H9 (cell line): ENCODE measurements around the gene CDH24. TPM values are rescaled to one million over a fixed set of nuclear protein-coding genes. Genes with fewer than 3 reads are reported as not detected.

Source experiments
- DNase-seq: peaks from one replicate; pipeline ENCODE4 v3.0.0-alpha.2; 2017
- H2AFZ ChIP-seq: one replicate; pipeline ENCODE4 v1.6.1; 2013; ENCODE audit warnings: mild to moderate bottlenecking, low read length, control low read depth, moderate library complexity
- H2AK5ac ChIP-seq: 2 replicates; pipeline ENCODE4 v1.6.1; 2013; ENCODE audit warnings: low read length, control low read depth, mixed read lengths; ENCODE audit not compliant: insufficient read length
- H2BK120ac ChIP-seq: one replicate; pipeline ENCODE4 v1.6.1; 2013; ENCODE audit warnings: low read depth, mild to moderate bottlenecking, low read length, control low read depth, inconsistent platforms; ENCODE audit not compliant: poor library complexity, severe bottlenecking
- H2BK12ac ChIP-seq: 2 replicates; pipeline ENCODE4 v1.6.1; 2013; ENCODE audit warnings: low read length, control low read depth, mixed read lengths, low read depth; ENCODE audit not compliant: insufficient read length
- H2BK15ac ChIP-seq: 2 replicates; pipeline ENCODE4 v1.6.1; 2013; ENCODE audit warnings: low read depth, low read length, control low read depth
- H2BK20ac ChIP-seq: one replicate; pipeline ENCODE4 v1.6.1; 2013; ENCODE audit warnings: low read depth, mild to moderate bottlenecking, low read length, control low read depth, inconsistent platforms; ENCODE audit not compliant: poor library complexity, severe bottlenecking
- H2BK5ac ChIP-seq: 2 replicates; pipeline ENCODE4 v1.6.1; 2013; ENCODE audit warnings: low read length, control low read depth, mixed read lengths; ENCODE audit not compliant: insufficient read length
- H3K14ac ChIP-seq: 2 replicates; pipeline ENCODE4 v1.6.1; 2013; ENCODE audit warnings: low read length, control low read depth; ENCODE audit not compliant: insufficient read depth
- H3K18ac ChIP-seq: 2 replicates; pipeline ENCODE4 v1.6.1; 2013; ENCODE audit warnings: low read depth, mild to moderate bottlenecking, mixed read lengths, low read length, control low read depth; ENCODE audit not compliant: insufficient read length
- H3K23ac ChIP-seq: 2 replicates; pipeline ENCODE4 v1.6.1; 2013; ENCODE audit warnings: low read length, control low read depth, mixed read lengths, low read depth; ENCODE audit not compliant: insufficient read length
- H3K23me2 ChIP-seq: 2 replicates; pipeline ENCODE4 v1.6.1; 2013; ENCODE audit warnings: low read depth, mild to moderate bottlenecking, mixed read lengths, low read length, control low read depth; ENCODE audit not compliant: insufficient read length, poor library complexity, severe bottlenecking
- H3K27ac ChIP-seq: 2 replicates; pipeline ENCODE4 v1.5.1; 2013; ENCODE audit warnings: low read length, control low read depth, mixed read lengths, low read depth; ENCODE audit not compliant: insufficient read length
- H3K27me3 ChIP-seq: 2 replicates; pipeline ENCODE4 v1.6.1; 2013; ENCODE audit warnings: low read length, control low read depth, inconsistent platforms; ENCODE audit not compliant: insufficient read depth
- H3K4ac ChIP-seq: 2 replicates; pipeline ENCODE4 v1.6.1; 2013; ENCODE audit warnings: low read depth, mild to moderate bottlenecking, control low read depth, inconsistent platforms, low read length, moderate library complexity
- H3K4me1 ChIP-seq: 2 replicates; pipeline ENCODE4 v1.6.1; 2013; ENCODE audit warnings: low read length, control low read depth, inconsistent platforms; ENCODE audit not compliant: insufficient read depth
- H3K4me2 ChIP-seq: 2 replicates; pipeline ENCODE4 v1.6.1; 2013; ENCODE audit warnings: low read length, control low read depth, mixed read lengths; ENCODE audit not compliant: insufficient read length, insufficient read depth
- H3K56ac ChIP-seq: 2 replicates; pipeline ENCODE4 v1.6.1; 2013; ENCODE audit warnings: low read depth, mild to moderate bottlenecking, mixed read lengths, low read length, control low read depth; ENCODE audit not compliant: insufficient read length
- H3K79me1 ChIP-seq: 2 replicates; pipeline ENCODE4 v1.6.1; 2013; ENCODE audit warnings: low read depth, mild to moderate bottlenecking, moderate library complexity, low read length, control low read depth, inconsistent platforms; ENCODE audit not compliant: insufficient read depth, poor library complexity, severe bottlenecking
- H3K79me2 ChIP-seq: 2 replicates; pipeline ENCODE4 v1.6.1; 2013; ENCODE audit warnings: low read length, control low read depth, inconsistent platforms; ENCODE audit not compliant: insufficient read depth
- H3K9ac ChIP-seq: 2 replicates; pipeline ENCODE4 v1.6.1; 2013; ENCODE audit warnings: low read length, control low read depth, mixed read lengths; ENCODE audit not compliant: insufficient read length; ENCODE audit errors: extremely low read depth
- H3K9me3 ChIP-seq: one replicate; pipeline ENCODE4 v1.6.1; 2013; ENCODE audit warnings: low read depth, low read length, inconsistent platforms; ENCODE audit not compliant: control insufficient read depth
- H3T11ph ChIP-seq: one replicate; pipeline ENCODE4 v1.6.1; 2013; ENCODE audit warnings: mild to moderate bottlenecking, low read length, control low read depth, inconsistent platforms
- H4K20me1 ChIP-seq: one replicate; pipeline ENCODE4 v1.6.1; 2013; ENCODE audit not compliant: control insufficient read depth, insufficient read length, insufficient read depth
- H4K5ac ChIP-seq: 2 replicates; pipeline ENCODE4 v1.6.1; 2013; ENCODE audit warnings: low read depth, mild to moderate bottlenecking, mixed read lengths, low read length, control low read depth; ENCODE audit not compliant: insufficient read length
- H4K8ac ChIP-seq: replicated peaks from 2 replicates; pipeline ENCODE4 v1.6.1; 2013; ENCODE audit warnings: low read length, control low read depth, mixed read lengths, low read depth; ENCODE audit not compliant: insufficient read length
- H4K91ac ChIP-seq: 2 replicates; pipeline ENCODE4 v1.6.1; 2013; ENCODE audit warnings: low read depth, mild to moderate bottlenecking, moderate library complexity, mixed read lengths, low read length, control low read depth; ENCODE audit not compliant: insufficient read length
- H3K27ac Mint-ChIP-seq, 3 experiments: 2 replicates in 2 of 3; 3 replicates in 1 of 3; pipeline ENCODE4 v1.8.0; 2020 to 2021; ENCODE audit warnings: mixed read lengths in 3 of 3, mild to moderate bottlenecking in 1 of 3, moderate library complexity in 1 of 3
- H3K27me3 Mint-ChIP-seq: 2 replicates; pipeline ENCODE4 v1.8.0; 2021; ENCODE audit warnings: low read depth, mild to moderate bottlenecking, moderate library complexity, mixed read lengths
- H3K36me3 Mint-ChIP-seq, 3 experiments: 2 replicates in 2 of 3; 3 replicates in 1 of 3; pipeline ENCODE4 v1.8.0; 2020 to 2021; ENCODE audit warnings: low read depth in 3 of 3, mixed read lengths in 3 of 3; ENCODE audit not compliant: insufficient read depth in 1 of 3
- H3K4me1 Mint-ChIP-seq, 2 experiments: 2 replicates each; pipeline ENCODE4 v1.8.0; 2020; ENCODE audit warnings: mixed read lengths in 2 of 2
- H3K4me3 Mint-ChIP-seq, 2 experiments: 2 replicates in 1 of 2; 3 replicates in 1 of 2; pipeline ENCODE4 v1.8.0; 2020 to 2021; ENCODE audit warnings: mild to moderate bottlenecking in 2 of 2, mixed read lengths in 2 of 2, moderate library complexity in 1 of 2
- H3K9me3 Mint-ChIP-seq, 2 experiments: 2 replicates in 1 of 2; 3 replicates in 1 of 2; pipeline ENCODE4 v1.8.0; 2020; ENCODE audit warnings: mild to moderate bottlenecking in 2 of 2, mixed read lengths in 2 of 2, moderate library complexity in 1 of 2
- CTCF ChIP-seq: fragments of 200-600 bp; sonication (generic); conservative IDR thresholded peaks from 3 replicates; pipeline ENCODE4 v1.8.0; 2021; ENCODE audit warnings: antibody characterized with exemption, mild to moderate bottlenecking
- WGBS: extraction: QIAGEN DNeasy Blood & Tissue Kit; methylation state at CpG from one replicate; pipeline ENCODE4 v1.1.7; 2013; ENCODE audit warnings: missing lambda C conversion rate, low lambda C conversion rate, mixed read lengths; ENCODE audit not compliant: insufficient read length; ENCODE audit errors: extremely low coverage; 5-methylcytosine and 5-hydroxymethylcytosine counted together
- total RNA-seq: library from RNA; stranded (reverse); gene quantifications from 2 replicates; pipeline ENCODE4 v1.2.1, GENCODE V29; 2021

Gene CDH24
- total RNA-seq, 1 experiment from 2014 or later, result 16.7 TPM

- Histone ChIP-seq H3K23me2 (no peaks in the 10 kb centered on the region), H2BK5ac (no peak overlapping the region), H3K14ac (no peak overlapping the region; the same call in 1 of the 2 replicates), H2BK12ac (no peak overlapping the region), H4K91ac (no peak overlapping the region), H2BK120ac (no peak overlapping the region), H3K9ac (no peak overlapping the region), H3K79me1 (no peaks in the 10 kb centered on the region), H3K23ac (no peak overlapping the region), H3T11ph (no peak overlapping the region), H4K8ac (no peak overlapping the region), H2BK15ac (no peak overlapping the region), H3K4ac (no peak overlapping the region), H2BK20ac (no peak overlapping the region), H3K27me3 (no peaks in the 10 kb centered on the region), H3K56ac (no peak overlapping the region), H2AK5ac (no peak overlapping the region), H3K9me3 (no peaks in the 10 kb centered on the region), H3K79me2 (peaks cover 4% of the 10 kb centered on the region; the same call in 1 of the 2 replicates), H3K27ac (no peak overlapping the region), H3K4me1 (no peaks in the 10 kb centered on the region; the same call in 1 of the 2 replicates), H3K18ac (no peak overlapping the region), H4K20me1 (no peaks in the 10 kb centered on the region), H2AFZ (no peak overlapping the region), H3K4me2 (no peak overlapping the region), H4K5ac (no peak overlapping the region)
- peaks cover 10 to 21% (median 19%) of the 10 kb centered on the region in 3 experiments for H3K36me3 Mint-ChIP-seq
- H3K4me1 Mint-ChIP-seq, result peaks cover 51 to 60% of the 10 kb centered on the region in 2 experiments
- DNase-seq, result no peak
- WGBS, result no CpG with 5 or more reads among the region's 10 CpGs
- H3K4me3 Mint-ChIP-seq, result no peak overlapping the region
- no peaks in the 10 kb centered on the region for H3K9me3 Mint-ChIP-seq
- H3K27me3 Mint-ChIP-seq, result peaks cover 27% of the 10 kb centered on the region
- no peak overlapping the region for H3K27ac Mint-ChIP-seq
- no peak for TF ChIP-seq CTCF
Observed at GRCh38 chr14:23101986-23102625, 44.8 kb upstream of the CDH24 start.
